Adipocyte (in vitro differentiated cells): ENCODE data around the gene SLC6A8.

Source experiments
- DNase-seq: peaks from one replicate; pipeline ENCODE4 v3.0.0-alpha.2; 2015; ENCODE audit warnings: low read depth
- H3K27me3 ChIP-seq: replicated peaks from 2 replicates; pipeline ENCODE4 v1.7.0; 2013; ENCODE audit warnings: mild to moderate bottlenecking, low read length, moderate library complexity; ENCODE audit not compliant: control insufficient read depth, insufficient read depth
- H3K36me3 ChIP-seq: 2 replicates; pipeline ENCODE4 v1.7.0; 2013; ENCODE audit warnings: low read length, mild to moderate bottlenecking, moderate library complexity; ENCODE audit not compliant: control insufficient read depth, insufficient read depth, severe bottlenecking
- H3K4me1 ChIP-seq: 2 replicates; pipeline ENCODE4 v1.7.0; 2013; ENCODE audit warnings: mild to moderate bottlenecking, low read length, moderate library complexity; ENCODE audit not compliant: control insufficient read depth, insufficient read depth
- H3K4me3 ChIP-seq: 2 replicates; pipeline ENCODE4 v1.7.0; 2013; ENCODE audit warnings: mild to moderate bottlenecking, low read length, moderate library complexity
- H3K9ac ChIP-seq: 2 replicates; pipeline ENCODE4 v1.7.0; 2013; ENCODE audit warnings: mild to moderate bottlenecking, low read length, moderate library complexity
- H3K9me3 ChIP-seq: 2 replicates; pipeline ENCODE4 v1.7.0; 2013; ENCODE audit warnings: mild to moderate bottlenecking, low read length, moderate library complexity; ENCODE audit not compliant: control insufficient read depth

Gene SLC6A8

DNA sequence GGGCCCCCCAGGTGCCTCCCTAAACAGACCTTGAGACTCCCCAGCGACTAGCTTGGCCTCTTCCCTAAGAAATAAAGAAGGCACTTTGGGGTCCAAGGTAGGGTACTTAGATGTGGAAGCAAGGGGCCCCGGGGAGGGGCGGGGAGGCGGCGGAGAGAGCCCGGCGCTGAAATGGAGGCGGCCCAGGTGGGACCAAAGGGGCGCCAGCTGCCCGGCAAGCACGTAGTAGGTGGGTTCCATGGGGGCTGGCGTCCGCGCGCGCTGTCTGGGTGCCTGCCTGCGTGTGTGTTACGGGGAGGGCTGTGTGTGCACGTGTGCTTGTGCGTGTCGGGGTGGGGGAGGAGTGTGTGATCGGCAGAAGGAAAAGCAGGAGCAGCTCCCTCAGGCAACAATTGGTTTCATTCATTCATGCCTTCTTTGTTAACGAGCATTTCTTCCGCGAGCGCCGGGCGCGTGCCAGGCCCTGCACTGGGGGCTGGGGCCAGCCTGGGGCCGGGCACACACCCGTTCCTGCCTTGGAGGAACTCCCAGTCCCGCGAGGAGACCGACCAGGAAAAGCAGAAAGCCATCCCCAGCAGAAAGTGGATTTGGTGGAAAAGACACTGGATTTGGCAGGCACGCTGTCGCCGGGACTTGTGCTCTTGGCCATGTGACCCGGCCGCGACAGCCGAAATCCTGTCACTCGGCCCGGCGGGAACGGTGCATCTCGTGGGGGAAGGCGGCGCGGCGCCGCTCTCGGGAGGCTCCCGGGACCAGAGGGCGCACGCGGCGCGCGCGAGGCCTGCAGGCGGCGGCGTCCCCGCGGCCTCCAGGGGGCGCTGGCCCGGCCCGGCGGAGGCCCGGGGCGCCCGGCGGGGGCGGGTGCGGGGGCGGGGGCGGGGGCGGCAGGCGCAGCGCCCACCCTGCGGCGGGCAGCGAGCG, 44.0 kb upstream of the SLC6A8 start:
- Histone ChIP-seq H3K36me3 (no peaks in the 10 kb centered on the region), H3K27me3 (peaks cover 51% of the 10 kb centered on the region), H3K4me1 (peaks cover 3% of the 10 kb centered on the region), H3K9me3 (no peaks in the 10 kb centered on the region), H3K9ac (no peak overlapping the region), H3K4me3 (no peak overlapping the region)
- peak; percentile 62 for DNase-seq

DNA sequence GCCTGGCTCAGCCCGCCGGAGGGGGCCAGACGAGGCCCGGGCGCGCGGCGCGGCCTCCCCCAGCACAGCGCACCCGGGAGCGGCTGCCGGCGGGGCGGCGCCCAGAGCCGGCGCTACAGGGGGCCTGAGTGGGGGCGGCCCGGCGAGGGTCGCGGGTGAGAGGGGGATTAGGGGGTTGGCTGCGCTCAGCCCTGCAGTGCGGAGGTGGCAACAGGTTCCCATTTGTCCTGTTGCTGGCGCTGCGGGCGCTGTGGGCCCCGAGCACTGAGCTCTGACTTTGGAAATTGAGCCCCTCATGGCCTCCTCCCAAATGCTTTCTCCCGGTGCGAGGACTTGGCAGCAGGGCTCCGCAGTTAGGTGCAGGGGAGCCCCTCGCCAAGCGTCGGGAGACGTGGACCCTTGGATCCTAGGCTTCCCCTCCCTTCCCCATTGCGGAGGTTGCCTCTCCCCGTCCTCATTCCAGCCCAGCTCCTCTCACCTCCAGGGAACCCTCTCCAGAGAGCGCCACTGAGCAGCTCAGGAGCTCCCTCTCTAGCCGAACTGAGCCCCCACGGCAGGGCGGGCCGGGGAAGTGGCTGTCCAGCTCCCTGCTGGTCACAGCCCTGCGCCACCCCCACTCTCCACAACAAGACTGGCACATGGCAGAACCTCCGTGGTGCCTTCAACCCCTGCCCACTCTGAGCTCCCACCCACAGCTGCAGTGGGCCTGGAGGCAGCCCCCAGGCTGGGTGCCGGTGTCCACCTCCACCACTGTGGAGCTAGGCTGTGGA, 43.2 kb upstream of the SLC6A8 start:
- peak; percentile 7 for DNase-seq
- peaks cover 51% of the 10 kb centered on the region for H3K27me3 ChIP-seq
- no peak overlapping the region for H3K4me3 ChIP-seq
- no peaks in the 10 kb centered on the region for H3K9me3 ChIP-seq
- H3K36me3 ChIP-seq = no peaks in the 10 kb centered on the region
- no peak overlapping the region for H3K9ac ChIP-seq
- H3K4me1 ChIP-seq = peaks cover 3% of the 10 kb centered on the region

- H3K27me3 ChIP-seq = peaks cover 51% of the 10 kb centered on the region
- no peak for DNase-seq
- peaks cover 3% of the 10 kb centered on the region for H3K4me1 ChIP-seq
- H3K9ac ChIP-seq = no peak overlapping the region
- H3K36me3 ChIP-seq = no peaks in the 10 kb centered on the region
- H3K9me3 ChIP-seq = no peaks in the 10 kb centered on the region
- H3K4me3 ChIP-seq = no peak overlapping the region
Measured at GRCh38 chrX:153645151-153645550, 42.6 kb upstream of the SLC6A8 start.

DNA sequence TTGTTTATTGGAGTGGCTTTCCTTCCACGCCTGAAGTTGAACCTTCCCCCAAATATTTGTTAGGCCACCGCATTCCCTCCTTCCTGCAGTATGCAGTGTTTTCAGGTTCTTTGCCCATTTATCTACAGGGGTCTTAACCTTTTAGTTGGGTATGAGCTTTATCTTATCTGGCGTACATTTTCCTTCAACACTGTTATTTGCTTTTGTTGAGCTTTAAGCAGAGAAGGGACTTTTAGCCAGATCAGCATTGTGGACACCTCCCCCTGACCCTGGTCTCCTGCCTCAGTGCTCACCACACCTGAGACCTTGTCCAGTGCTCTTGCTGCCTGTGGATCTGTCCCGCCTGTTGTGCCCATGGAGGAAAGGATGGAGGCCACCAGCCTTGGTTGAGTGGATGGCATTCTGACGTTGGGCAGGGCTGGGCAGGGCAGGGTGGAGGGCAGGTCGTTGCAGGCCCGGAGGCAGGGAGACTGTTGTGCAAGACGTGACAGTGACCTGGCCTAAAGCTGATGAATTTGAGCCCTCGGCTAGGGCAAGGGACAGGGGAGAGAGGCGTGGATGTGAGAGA, 41.7 kb upstream of the SLC6A8 start:
- Histone ChIP-seq H3K9me3 (no peaks in the 10 kb centered on the region), H3K36me3 (no peaks in the 10 kb centered on the region), H3K9ac (no peak overlapping the region), H3K4me1 (peaks cover 3% of the 10 kb centered on the region), H3K27me3 (peaks cover 51% of the 10 kb centered on the region), H3K4me3 (no peak overlapping the region)
- DNase-seq = no peak

- peak; percentile 37 for DNase-seq
- peaks cover 48% of the 10 kb centered on the region for H3K27me3 ChIP-seq
Measured at GRCh38 chrX:153646620-153647373, 40.9 kb upstream of the SLC6A8 start, which contains the start of gene DUSP9. Gene DUSP9 (plus strand): TSS chrX:153647203. CDS start chrX:153647954, 751 bp downstream.

DNA sequence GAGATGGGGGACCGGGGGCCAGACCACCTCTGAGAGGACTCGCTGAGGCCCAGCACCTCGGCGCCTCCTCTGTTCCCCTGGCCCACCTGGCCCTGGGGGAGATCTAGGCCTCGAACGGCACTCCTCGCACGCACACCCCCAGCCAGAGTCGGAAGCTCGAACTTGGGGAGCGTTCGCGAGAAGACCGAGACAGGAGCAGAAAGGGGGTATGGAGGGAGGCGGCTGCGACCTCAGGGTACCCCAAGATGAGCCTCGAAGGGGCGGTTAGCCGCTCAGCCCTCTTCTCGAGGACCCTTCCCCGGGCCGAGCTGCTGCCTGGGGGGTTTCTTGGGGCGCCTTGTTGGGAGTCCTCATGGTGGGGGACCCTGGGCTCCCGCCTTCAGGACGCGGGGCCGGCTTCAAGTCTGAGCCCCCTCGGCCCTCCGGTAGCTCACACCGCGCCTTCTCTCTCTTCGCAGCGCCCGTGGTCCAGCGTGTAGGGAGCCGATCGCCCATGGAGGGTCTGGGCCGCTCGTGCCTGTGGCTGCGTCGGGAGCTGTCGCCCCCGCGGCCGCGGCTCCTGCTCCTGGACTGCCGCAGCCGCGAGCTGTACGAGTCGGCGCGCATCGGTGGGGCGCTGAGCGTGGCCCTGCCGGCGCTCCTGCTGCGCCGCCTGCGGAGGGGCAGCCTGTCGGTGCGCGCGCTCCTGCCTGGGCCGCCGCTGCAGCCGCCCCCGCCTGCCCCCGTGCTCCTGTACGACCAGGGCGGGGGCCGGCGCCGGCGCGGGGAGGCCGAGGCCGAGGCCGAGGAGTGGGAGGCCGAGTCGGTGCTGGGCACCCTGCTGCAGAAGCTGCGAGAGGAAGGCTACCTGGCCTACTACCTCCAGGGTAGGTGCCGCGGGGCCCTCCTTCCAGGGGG, 40.0 kb upstream of the SLC6A8 start:
- no peak for DNase-seq
- Histone ChIP-seq H3K27me3 (peaks cover 47% of the 10 kb centered on the region), H3K9ac (no peak overlapping the region), H3K4me3 (no peak overlapping the region), H3K9me3 (no peaks in the 10 kb centered on the region), H3K4me1 (peaks cover 3% of the 10 kb centered on the region), H3K36me3 (no peaks in the 10 kb centered on the region)

More at GRCh38 chrX:153646620-153647373, 40.9 kb upstream of the SLC6A8 start, which contains the start of gene DUSP9:
- Histone ChIP-seq H3K4me1 (peaks cover 3% of the 10 kb centered on the region), H3K9ac (no peak within 1 kb of the TSS), H3K36me3 (no peaks in the 10 kb centered on the region), H3K4me3 (no peak within 1 kb of the TSS), H3K9me3 (no peaks in the 10 kb centered on the region)

GRCh38 chrX:153648358-153649177, 39.2 kb upstream of the SLC6A8 start:
- Histone ChIP-seq H3K4me1 (peaks cover 2% of the 10 kb centered on the region), H3K9ac (no peak overlapping the region), H3K9me3 (peaks cover 2% of the 10 kb centered on the region), H3K36me3 (no peaks in the 10 kb centered on the region), H3K27me3 (peaks cover 41% of the 10 kb centered on the region), H3K4me3 (no peak overlapping the region)
- DNase-seq = no peak

DNA sequence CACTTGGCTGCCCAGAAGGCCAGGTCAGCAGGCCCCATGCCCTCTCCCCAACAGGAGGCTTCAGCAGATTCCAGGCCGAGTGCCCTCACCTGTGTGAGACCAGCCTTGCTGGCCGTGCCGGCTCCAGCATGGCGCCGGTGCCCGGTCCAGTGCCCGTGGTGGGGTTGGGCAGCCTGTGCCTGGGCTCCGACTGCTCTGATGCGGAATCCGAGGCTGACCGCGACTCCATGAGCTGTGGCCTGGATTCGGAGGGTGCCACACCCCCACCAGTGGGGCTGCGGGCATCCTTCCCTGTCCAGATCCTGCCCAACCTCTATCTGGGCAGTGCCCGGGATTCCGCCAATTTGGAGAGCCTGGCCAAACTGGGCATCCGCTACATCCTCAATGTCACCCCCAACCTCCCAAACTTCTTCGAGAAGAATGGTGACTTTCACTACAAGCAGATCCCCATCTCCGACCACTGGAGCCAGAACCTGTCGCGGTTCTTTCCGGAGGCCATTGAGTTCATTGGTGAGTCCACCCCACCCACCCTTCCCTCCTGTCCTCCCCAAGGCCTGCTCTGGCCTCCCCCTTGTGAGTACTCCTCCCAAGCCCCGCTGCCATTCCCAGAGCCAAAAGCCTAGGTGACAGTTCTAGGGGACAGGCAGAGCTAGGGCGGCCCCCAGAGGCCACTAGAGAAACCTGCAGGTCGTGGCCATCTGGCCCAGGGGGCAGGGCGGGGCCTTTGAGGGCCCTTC, 38.4 kb upstream of the SLC6A8 start:
- no peak for DNase-seq
- Histone ChIP-seq H3K27me3 (peaks cover 43% of the 10 kb centered on the region), H3K9ac (no peak overlapping the region), H3K4me1 (no peaks in the 10 kb centered on the region), H3K36me3 (no peaks in the 10 kb centered on the region), H3K4me3 (no peak overlapping the region), H3K9me3 (peaks cover 10% of the 10 kb centered on the region)
